HG02623 (cell line): ENCODE measurements around the gene USP35.
"Not testable (repeated sequence)": the region's sequence is repeated elsewhere in the genome, so short reads cannot be mapped to it uniquely, and the experiment has no call there.

Experiments
- ATAC-seq: cut with Tn5 transposase; IDR thresholded peaks from one replicate; pipeline ENCODE4 v1.9.1; 2021; ENCODE audit warnings: moderate library complexity; ENCODE audit not compliant: unreplicated experiment

Gene USP35

GRCh38 chr11:78216021-78216420 lies 27.3 kb downstream of the USP35 start:
- no peak for ATAC-seq

DNA sequence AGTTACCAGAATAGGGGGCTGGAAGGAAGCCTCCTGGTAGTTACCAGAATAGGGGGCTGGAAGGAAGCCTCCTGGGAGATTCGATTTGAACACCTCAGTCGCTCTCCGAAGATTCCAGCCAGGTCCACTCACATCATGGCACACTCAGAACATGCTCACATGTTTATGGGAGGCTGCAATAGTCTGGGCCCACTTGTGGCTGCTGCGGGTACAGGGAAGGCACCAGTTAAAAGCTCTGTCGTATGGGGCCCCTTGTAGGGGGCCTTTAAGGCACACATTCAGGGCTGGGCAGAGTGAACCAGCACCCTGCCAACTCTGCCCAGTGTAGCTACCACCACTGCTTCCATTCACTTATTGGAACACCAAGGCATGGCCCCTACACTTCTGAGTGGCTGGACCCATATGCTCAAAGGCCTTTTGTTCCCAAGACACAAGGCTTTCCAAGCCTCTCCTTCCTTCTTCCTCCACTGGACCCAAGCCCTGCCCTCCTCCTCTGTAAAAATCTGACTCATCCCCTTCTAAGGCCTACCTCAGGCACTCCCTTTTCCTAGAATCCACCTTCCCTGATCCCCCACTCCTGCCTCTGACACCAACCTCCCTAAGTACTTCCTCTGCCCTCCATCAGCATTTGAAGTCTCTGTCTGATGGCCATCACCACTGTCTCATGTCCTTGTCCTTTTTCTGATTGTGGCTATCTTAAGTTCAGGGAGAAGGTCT lies 28.0 kb downstream of the USP35 start:
- ATAC-seq: no peak

DNA sequence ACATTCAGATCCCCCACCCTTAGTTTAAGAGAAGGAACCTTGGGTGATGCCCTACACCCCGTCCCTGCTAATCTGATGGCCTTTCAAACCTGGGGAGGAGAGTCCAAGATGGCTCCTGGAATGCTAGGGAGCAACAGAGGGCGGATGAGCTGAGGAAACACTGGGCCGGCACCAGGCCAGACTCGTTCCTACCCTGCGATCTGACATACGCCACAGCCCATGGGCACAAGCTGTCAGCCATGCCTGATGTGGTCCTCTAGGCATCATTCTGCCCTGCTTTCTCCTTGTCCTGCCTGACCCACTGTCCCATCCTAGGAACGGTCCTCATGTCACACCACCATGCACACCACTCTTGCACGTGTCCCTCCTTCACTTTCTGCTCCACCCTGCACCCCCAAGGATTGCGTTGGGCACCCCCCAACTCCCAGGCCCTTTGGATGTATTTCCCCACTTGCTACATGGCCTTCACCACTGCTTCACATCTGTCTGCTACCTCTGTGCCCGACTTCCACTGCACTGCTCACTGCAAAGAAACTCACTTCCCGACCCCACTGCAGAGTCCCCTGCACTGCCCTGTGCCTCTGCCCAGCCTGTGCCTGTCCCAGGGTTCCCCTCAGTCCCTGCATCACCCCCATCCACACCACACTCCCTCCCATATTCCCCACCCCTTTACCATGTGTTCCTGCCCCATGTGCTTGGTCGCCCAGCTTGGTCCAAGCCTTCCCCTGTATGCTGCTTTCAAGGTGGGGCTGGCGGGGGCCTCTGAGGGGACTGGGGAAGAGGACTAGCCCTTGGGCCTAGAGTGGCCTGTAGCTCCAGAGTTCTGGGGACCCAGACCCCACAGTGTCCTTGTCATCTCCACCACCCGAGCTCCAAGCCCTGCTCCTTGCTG lies 29.2 kb downstream of the USP35 start:
- ATAC-seq: no peak

DNA sequence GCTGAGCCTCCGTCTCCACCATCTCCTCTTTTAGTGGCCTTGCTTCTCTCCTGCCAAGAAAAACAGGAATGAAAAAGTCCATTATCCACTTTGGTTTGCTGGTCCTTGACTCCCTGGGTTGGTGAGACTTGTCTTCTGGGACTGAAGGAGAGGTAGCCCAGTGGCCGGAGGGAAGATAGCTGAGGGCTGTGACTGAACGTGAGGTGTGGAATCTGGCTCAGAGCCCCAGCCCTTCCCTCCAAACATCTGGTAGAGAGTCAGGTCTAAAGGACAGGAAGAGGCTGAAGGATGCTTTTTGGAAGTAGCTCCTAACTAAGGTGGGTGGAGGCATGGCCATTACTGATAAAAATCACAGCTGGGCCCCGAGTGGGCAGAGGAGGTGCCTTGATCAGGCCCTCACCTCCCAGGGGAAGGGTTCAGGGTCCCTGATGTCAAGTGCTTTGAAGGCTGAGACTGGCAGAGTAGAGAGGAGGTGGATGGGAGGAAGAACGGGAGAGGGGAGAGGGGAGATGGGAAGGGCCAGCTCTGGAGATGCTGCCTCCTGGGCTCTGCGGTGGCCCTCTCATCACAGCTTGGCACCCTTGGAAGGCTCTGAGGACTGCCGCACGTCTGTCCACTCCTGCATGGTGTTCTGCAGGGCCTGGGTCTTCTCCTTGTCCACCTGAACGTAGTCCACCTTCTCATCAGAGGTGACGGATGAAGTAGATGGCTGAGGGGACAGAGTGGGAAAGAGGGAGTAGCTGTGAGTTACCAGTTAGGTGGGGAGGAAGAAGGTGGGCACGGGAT lies 30.2 kb downstream of the USP35 start:
- no peak for ATAC-seq

- no peak for ATAC-seq
Observed at GRCh38 chr11:78219493-78220217, 30.9 kb downstream of the USP35 start.

DNA sequence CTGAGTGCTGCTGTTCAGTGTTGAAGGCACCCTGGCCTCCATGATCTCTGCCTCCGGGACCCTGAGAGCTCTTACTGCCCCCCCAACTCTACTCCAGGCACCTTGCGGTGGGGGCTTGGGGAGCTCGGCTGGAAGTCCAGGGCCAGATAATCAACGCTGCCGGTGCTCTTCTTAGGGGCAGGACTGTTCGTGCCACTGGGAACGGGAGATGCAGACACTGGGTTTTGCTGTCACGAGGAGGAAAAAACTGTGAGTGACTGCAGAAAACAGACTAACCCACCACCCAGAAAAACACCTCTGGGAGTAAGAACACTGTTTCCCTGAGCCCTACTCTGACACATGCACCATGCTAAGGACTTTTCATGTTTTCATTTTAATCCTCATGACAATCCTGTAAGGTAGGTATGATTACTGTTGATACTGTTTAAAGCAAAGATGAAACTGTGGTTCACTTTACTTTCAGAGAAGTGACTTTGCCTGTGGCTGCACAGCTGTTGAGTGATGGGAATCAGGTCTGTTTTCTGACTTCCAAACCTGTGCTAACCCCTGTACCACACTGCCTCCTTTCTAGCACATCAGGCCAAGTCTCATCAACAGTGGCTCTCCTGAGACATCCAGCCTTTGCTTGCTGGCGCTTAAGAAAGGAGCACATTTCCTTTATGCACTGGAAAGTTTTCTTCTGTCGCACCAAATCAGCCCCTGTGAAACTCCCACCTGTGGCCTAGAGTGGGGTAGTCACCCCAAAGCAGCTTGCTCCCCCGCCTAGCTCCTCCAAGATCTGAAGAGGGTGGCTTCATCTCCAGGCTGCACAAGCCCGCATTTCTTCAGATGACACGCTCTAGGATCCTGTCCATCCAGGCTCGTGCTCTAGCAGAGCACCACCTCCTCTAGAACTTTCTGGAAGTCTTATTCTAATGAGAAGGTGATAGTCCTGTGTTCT lies 31.8 kb downstream of the USP35 start:
- ATAC-seq: no peak

GRCh38 chr11:78221396-78222315 lies 32.9 kb downstream of the USP35 start:
- no peak for ATAC-seq

DNA sequence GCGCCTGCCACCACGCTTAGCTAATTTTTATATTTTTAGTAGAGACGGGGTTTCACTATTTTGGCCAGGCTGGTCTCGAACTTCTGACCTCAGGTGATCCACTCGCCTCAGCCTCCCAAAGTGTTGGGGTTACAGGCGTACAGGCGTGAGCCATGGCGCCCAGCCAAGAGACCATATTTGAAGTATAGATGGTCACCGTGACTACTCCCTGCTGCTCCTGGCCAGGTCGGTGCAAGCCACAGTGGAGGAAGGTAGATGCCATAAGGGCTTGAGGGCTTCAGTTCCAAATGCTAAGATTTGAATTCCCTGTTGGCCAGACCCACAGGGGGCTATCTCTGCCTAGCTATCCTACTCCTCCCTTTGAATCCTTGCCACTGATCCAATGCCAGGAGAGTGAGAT lies 34.0 kb downstream of the USP35 start:
- ATAC-seq: not testable (repeated sequence)

DNA sequence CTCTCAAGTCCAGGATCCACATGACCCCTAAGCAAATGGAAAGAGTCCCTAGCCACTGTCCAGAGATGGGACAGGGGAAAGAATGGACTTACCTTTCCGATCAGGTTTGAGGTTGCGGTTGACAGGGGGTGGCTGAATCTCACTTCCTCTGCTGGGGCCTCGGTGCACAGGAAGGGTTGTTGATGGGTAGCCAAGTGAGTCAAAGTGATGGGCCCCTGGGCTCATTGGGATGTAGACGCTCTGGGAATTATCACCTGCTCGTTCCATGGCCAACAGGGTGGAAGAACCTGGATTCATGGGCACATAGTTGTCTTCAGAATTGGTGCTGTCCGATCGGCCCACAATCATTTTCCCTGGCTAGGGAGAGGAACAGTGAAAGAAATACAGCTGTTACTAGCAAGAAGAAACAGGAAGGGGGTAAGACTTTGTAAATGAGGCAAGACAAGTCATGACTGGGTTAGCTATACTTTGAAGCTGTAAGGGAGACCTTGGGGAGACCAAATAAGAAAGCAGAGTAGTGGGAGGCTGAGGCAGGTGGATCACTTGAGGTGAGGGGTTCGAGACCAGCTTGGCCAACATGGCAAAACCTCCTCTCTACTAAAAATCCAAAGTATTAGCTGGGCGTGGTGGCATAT lies 34.7 kb downstream of the USP35 start:
- ATAC-seq: peak; percentile 58

DNA sequence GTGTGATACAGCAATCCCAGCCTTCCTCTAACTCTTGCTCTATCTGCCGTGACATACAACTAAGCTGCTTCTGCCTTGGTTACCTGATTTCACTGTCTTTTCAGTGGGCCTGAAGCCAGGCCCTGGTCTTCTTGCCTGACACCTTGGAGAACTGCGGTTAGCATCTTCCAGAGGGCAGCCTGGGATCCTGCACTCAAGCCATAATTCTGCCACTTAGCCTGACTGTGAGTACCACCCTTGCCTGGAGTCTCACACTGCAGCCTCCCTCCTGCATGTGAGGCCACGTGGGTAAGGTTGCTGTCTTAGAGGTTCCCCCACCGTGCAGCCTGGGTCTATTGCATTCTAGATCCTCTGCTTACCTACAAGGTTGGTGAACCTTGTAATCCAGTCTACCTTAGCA lies 35.8 kb downstream of the USP35 start:
- ATAC-seq: no peak

GRCh38 chr11:78224906-78225420 lies 36.2 kb downstream of the USP35 start:
- no peak for ATAC-seq

- no peak for ATAC-seq
Observed at GRCh38 chr11:78226684-78227680, 38.3 kb downstream of the USP35 start.

DNA sequence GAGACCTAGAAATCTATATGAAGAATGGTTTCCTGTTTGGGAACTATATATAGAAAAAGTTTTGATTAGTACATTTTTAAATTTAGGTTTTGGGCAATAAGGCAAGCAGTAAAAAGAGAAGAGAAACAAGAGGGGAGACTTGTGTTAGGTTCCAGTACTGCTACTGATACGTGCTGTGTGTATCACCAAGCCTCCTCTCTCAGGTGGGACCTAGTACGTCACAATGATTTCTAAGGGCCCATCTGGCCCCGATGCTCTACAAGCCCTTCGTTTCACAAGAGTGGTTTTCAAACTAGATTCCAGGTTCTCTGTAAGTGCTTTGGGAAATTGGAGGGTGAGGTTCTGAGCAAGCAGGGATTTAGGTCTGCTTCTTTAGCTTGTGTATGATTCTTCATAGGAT lies 39.2 kb downstream of the USP35 start:
- no peak for ATAC-seq

DNA sequence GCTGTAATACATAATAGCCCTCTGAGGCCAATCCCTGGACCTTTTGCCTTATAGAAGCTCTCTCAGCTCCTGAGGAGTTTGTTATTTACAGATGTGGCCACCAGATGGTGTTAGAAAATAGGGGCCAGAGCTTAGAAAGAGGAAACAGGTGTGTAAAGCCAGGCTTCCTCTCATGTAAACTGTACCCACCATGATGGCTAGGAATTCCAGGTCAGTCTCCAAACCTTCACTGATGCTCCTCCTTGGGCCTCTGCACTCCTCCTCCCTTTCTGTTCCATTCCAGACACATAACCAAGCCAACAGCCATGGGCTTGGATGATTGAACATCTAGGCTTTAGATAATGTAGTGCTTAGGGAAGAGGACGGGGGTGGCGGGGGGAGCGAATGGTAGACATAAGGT lies 39.7 kb downstream of the USP35 start:
- peak; percentile 51 for ATAC-seq

DNA sequence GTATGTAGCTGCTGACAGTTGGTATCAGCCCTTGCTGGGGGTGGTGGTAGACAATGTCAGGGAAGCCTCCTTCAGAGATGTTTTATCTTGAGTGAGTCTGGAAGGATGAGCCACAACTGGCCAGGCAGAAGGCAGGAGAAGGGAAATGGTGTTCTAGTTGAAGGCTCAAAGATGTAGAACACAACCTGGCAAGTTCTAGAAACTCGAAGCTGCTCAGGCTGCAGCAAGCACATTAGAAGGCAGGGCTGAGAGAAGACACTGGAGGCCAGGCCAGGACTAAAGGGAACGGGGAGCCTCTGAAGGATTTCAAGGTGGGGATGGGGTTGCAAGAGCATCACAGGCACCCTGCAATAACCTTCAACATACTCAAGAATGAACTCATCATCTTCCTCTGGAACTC lies 40.4 kb downstream of the USP35 start:
- ATAC-seq: no peak

GRCh38 chr11:78230161-78230877 lies 41.6 kb downstream of the USP35 start:
- ATAC-seq: no peak
